GM19463 (cell line): ENCODE measurements around the gene SLC25A45.
"Not testable (repeated sequence)": the region's sequence is repeated elsewhere in the genome, so short reads cannot be mapped to it uniquely, and the experiment has no call there.

ENCODE experiments used
- ATAC-seq: cut with Tn5 transposase; IDR thresholded peaks from one replicate; pipeline ENCODE4 v1.9.1; 2021; ENCODE audit warnings: mild to moderate bottlenecking, moderate library complexity; ENCODE audit not compliant: unreplicated experiment

The SLC25A45 gene

GRCh38 chr11:65363770-65364169 is 18.7 kb downstream of the SLC25A45 start:
- ATAC-seq, result no peak

GRCh38 chr11:65362966-65363365 is 19.5 kb downstream of the SLC25A45 start:
- no peak for ATAC-seq

- no peak for ATAC-seq
These were observed 20.0 kb downstream of the SLC25A45 start for GRCh38 chr11:65362320-65362931.

GRCh38 chr11:65357856-65358356 is 24.5 kb downstream of the SLC25A45 start:
- ATAC-seq, result no peak

- ATAC-seq, result no peak
These were observed 26.0 kb downstream of the SLC25A45 start for GRCh38 chr11:65356394-65356972.

GRCh38 chr11:65355776-65356393 is 26.6 kb downstream of the SLC25A45 start:
- ATAC-seq, result no peak

GRCh38 chr11:65355013-65355775 is 27.3 kb downstream of the SLC25A45 start:
- ATAC-seq, result peak; percentile 29

GRCh38 chr11:65354265-65355012 is 28.0 kb downstream of the SLC25A45 start, which contains the start of gene TIGD3:
TIGD3 (plus strand) TSS chr11:65354751; CDS start chr11:65355809, 1,058 bp downstream.
- peak; percentile 96 for ATAC-seq

GRCh38 chr11:65353900-65354264 is 28.6 kb downstream of the SLC25A45 start:
- ATAC-seq, result no peak

- no peak for ATAC-seq
These were observed 29.1 kb downstream of the SLC25A45 start for GRCh38 chr11:65353376-65353775.

GRCh38 chr11:65352783-65353182 is 29.7 kb downstream of the SLC25A45 start:
- ATAC-seq, result no peak

- no peak for ATAC-seq
These were observed 30.9 kb downstream of the SLC25A45 start for GRCh38 chr11:65351511-65351910.

- no peak for ATAC-seq
These were observed 40.6 kb downstream of the SLC25A45 start for GRCh38 chr11:65341856-65342255.

- ATAC-seq, result no peak
These were observed 42.2 kb downstream of the SLC25A45 start for GRCh38 chr11:65340226-65340625.

GRCh38 chr11:65338676-65339075 is 43.8 kb downstream of the SLC25A45 start:
- ATAC-seq, result no peak

- ATAC-seq, result no peak
These were observed 47.6 kb downstream of the SLC25A45 start for GRCh38 chr11:65334696-65335295.

GRCh38 chr11:65332591-65332990 is 49.9 kb downstream of the SLC25A45 start:
- not testable (repeated sequence) for ATAC-seq

GRCh38 chr11:65330544-65330943 is 51.9 kb downstream of the SLC25A45 start:
- ATAC-seq, result no peak

GRCh38 chr11:65329944-65330403 is 52.5 kb downstream of the SLC25A45 start:
- ATAC-seq, result no peak

GRCh38 chr11:65329478-65329877 is 53.0 kb downstream of the SLC25A45 start:
- no peak for ATAC-seq
